ENCODE data around the gene ZG16. TPM values are rescaled to one million over a fixed set of nuclear protein-coding genes. Genes with fewer than 3 reads are reported as not detected.

The ZG16 gene
- total RNA-seq, 1 experiment from 2014 or later, result not detected

GRCh38 chr16:29808219-29808900 is 30.3 kb downstream of the ZG16 start:
- Histone ChIP-seq H3K36me3 (ENCODE audit: insufficient read depth, low read length) (peaks cover 26% of the 10 kb centered on the region), H3K4me3 (ENCODE audit: low read length) (peak overlapping the region; percentile 75)
- DNase-seq, result no peak

GRCh38 chr16:29809031-29809747 is 31.1 kb downstream of the ZG16 start:
- peaks cover 20% of the 10 kb centered on the region for H4K20me1 ChIP-seq (ENCODE audit: insufficient read depth, low read depth, low read length)
- peaks cover 23% of the 10 kb centered on the region for H3K36me3 ChIP-seq (ENCODE audit: insufficient read depth, low read length)
- H3K9me2 ChIP-seq (replicated peaks; ENCODE audit: insufficient read depth, low read length), result no peaks in the 10 kb centered on the region
- no peaks in the 10 kb centered on the region for H3K27me3 ChIP-seq (ENCODE audit: low read length)
- no peak overlapping the region for H2AFZ ChIP-seq (ENCODE audit: low read length)
- peaks cover 73% of the 10 kb centered on the region for H3K4me1 ChIP-seq (ENCODE audit: low read length)
- DNase-seq, result no peak
- H3K79me2 ChIP-seq (ENCODE audit: low read length), result peaks cover 25% of the 10 kb centered on the region
- peak overlapping the region; percentile 96 for H3K9ac ChIP-seq (ENCODE audit: low read length)
- H3K9me3 ChIP-seq (ENCODE audit: low read length), result no peaks in the 10 kb centered on the region
- peak overlapping the region; percentile 75; the same call in 1 of the 2 replicates for H3K4me3 ChIP-seq (ENCODE audit: low read length)
- peak overlapping the region; percentile 91; the same call in 1 of the 2 replicates for H3K27ac ChIP-seq (ENCODE audit: low read length)
- H3K4me2 ChIP-seq (ENCODE audit: low read depth, low read length, poor library complexity, severe bottlenecking), result peak overlapping the region; percentile 80

More at GRCh38 chr16:29808219-29808900, 30.3 kb downstream of the ZG16 start:
- peak overlapping the region; percentile 91 for H3K27ac ChIP-seq (ENCODE audit: low read length)
- peak overlapping the region; percentile 80 for H3K4me2 ChIP-seq (ENCODE audit: low read depth, low read length, poor library complexity, severe bottlenecking)
- peak overlapping the region; percentile 96 for H3K9ac ChIP-seq (ENCODE audit: low read length)
- H4K20me1 ChIP-seq (ENCODE audit: insufficient read depth, low read depth, low read length), result peaks cover 20% of the 10 kb centered on the region
- no peaks in the 10 kb centered on the region for H3K9me2 ChIP-seq (replicated peaks; ENCODE audit: insufficient read depth, low read length)
- peaks cover 25% of the 10 kb centered on the region for H3K79me2 ChIP-seq (ENCODE audit: low read length)
- H3K27me3 ChIP-seq (ENCODE audit: low read length), result no peaks in the 10 kb centered on the region
- H2AFZ ChIP-seq (ENCODE audit: low read length), result no peak overlapping the region
- H3K4me1 ChIP-seq (ENCODE audit: low read length), result peaks cover 73% of the 10 kb centered on the region
- no peaks in the 10 kb centered on the region for H3K9me3 ChIP-seq (ENCODE audit: low read length)

GRCh38 chr16:29809850-29810698 is 32.0 kb downstream of the ZG16 start:
- DNase-seq, result peak; percentile 62
- Histone ChIP-seq H3K9ac (ENCODE audit: low read length) (peak overlapping the region; percentile 96), H4K20me1 (ENCODE audit: insufficient read depth, low read depth, low read length) (peaks cover 20% of the 10 kb centered on the region), H3K79me2 (ENCODE audit: low read length) (peaks cover 25% of the 10 kb centered on the region), H3K27me3 (ENCODE audit: low read length) (no peaks in the 10 kb centered on the region), H3K4me3 (ENCODE audit: low read length) (peak overlapping the region; percentile 75; the same call in 1 of the 2 replicates), H3K4me1 (ENCODE audit: low read length) (peaks cover 73% of the 10 kb centered on the region), H3K9me3 (ENCODE audit: low read length) (no peaks in the 10 kb centered on the region), H3K4me2 (ENCODE audit: low read depth, low read length, poor library complexity, severe bottlenecking) (peak overlapping the region; percentile 80), H3K36me3 (ENCODE audit: insufficient read depth, low read length) (peaks cover 23% of the 10 kb centered on the region), H3K27ac (ENCODE audit: low read length) (peak overlapping the region; percentile 57), H2AFZ (ENCODE audit: low read length) (no peak overlapping the region), H3K9me2 (replicated peaks; ENCODE audit: insufficient read depth, low read length) (no peaks in the 10 kb centered on the region)

- peaks cover 23% of the 10 kb centered on the region for H3K36me3 ChIP-seq (ENCODE audit: insufficient read depth, low read length)
- no peak overlapping the region for H2AFZ ChIP-seq (ENCODE audit: low read length)
- peaks cover 25% of the 10 kb centered on the region for H3K79me2 ChIP-seq (ENCODE audit: low read length)
- H3K27me3 ChIP-seq (ENCODE audit: low read length), result no peaks in the 10 kb centered on the region
- H3K4me2 ChIP-seq (ENCODE audit: low read depth, low read length, poor library complexity, severe bottlenecking), result peak overlapping the region; percentile 80
- no peaks in the 10 kb centered on the region for H3K9me2 ChIP-seq (replicated peaks; ENCODE audit: insufficient read depth, low read length)
- H3K27ac ChIP-seq (ENCODE audit: low read length), result peak overlapping the region; percentile 57
- peaks cover 20% of the 10 kb centered on the region for H4K20me1 ChIP-seq (ENCODE audit: insufficient read depth, low read depth, low read length)
- peak overlapping the region; percentile 75; the same call in 1 of the 2 replicates for H3K4me3 ChIP-seq (ENCODE audit: low read length)
- peak overlapping the region; percentile 96 for H3K9ac ChIP-seq (ENCODE audit: low read length)
- H3K9me3 ChIP-seq (ENCODE audit: low read length), result no peaks in the 10 kb centered on the region
- H3K4me1 ChIP-seq (ENCODE audit: low read length), result peaks cover 77% of the 10 kb centered on the region
- peak; percentile 61 for DNase-seq
Observed at GRCh38 chr16:29810699-29811169, 32.7 kb downstream of the ZG16 start.

- Histone ChIP-seq H4K20me1 (ENCODE audit: insufficient read depth, low read depth, low read length) (peaks cover 20% of the 10 kb centered on the region), H3K27me3 (ENCODE audit: low read length) (no peaks in the 10 kb centered on the region), H2AFZ (ENCODE audit: low read length) (no peak overlapping the region), H3K9me3 (ENCODE audit: low read length) (no peaks in the 10 kb centered on the region), H3K4me1 (ENCODE audit: low read length) (peaks cover 77% of the 10 kb centered on the region), H3K79me2 (ENCODE audit: low read length) (peaks cover 25% of the 10 kb centered on the region), H3K27ac (ENCODE audit: low read length) (peak overlapping the region; percentile 57), H3K9ac (ENCODE audit: low read length) (peak overlapping the region; percentile 96), H3K4me2 (ENCODE audit: low read depth, low read length, poor library complexity, severe bottlenecking) (peak overlapping the region; percentile 80), H3K4me3 (ENCODE audit: low read length) (peak overlapping the region; percentile 75; the same call in 1 of the 2 replicates), H3K9me2 (replicated peaks; ENCODE audit: insufficient read depth, low read length) (no peaks in the 10 kb centered on the region), H3K36me3 (ENCODE audit: insufficient read depth, low read length) (peaks cover 23% of the 10 kb centered on the region)
- peak; percentile 93 for DNase-seq
Observed at GRCh38 chr16:29811170-29811895, 33.3 kb downstream of the ZG16 start.

GRCh38 chr16:29811896-29812665 is 34.0 kb downstream of the ZG16 start, which contains the start of gene PRRT2:
TSS of gene PRRT2 (plus strand) at chr16:29812193. CDS start at chr16:29813055, 862 bp downstream.
- Histone ChIP-seq H3K4me1 (ENCODE audit: low read length) (peaks cover 78% of the 10 kb centered on the region), H3K27ac (ENCODE audit: low read length) (peak within 1 kb of the TSS; percentile 57), H3K79me2 (ENCODE audit: low read length) (peaks cover 32% of the 10 kb centered on the region), H3K27me3 (ENCODE audit: low read length) (no peaks in the 10 kb centered on the region), H3K4me3 (ENCODE audit: low read length) (peak within 1 kb of the TSS; percentile 75; the same call in 1 of the 2 replicates), H3K9me2 (replicated peaks; ENCODE audit: insufficient read depth, low read length) (no peaks in the 10 kb centered on the region), H2AFZ (ENCODE audit: low read length) (no peak within 1 kb of the TSS), H4K20me1 (ENCODE audit: insufficient read depth, low read depth, low read length) (peaks cover 20% of the 10 kb centered on the region), H3K9ac (ENCODE audit: low read length) (peak within 1 kb of the TSS; percentile 96), H3K36me3 (ENCODE audit: insufficient read depth, low read length) (peaks cover 23% of the 10 kb centered on the region), H3K4me2 (ENCODE audit: low read depth, low read length, poor library complexity, severe bottlenecking) (peak within 1 kb of the TSS; percentile 80), H3K9me3 (ENCODE audit: low read length) (no peaks in the 10 kb centered on the region)
- DNase-seq, result peak; percentile 76
